GM12801 (cell line): ENCODE results near the gene MAP3K19.

ENCODE experiments used
- CTCF ChIP-seq: IDR thresholded peaks from one replicate; pipeline ENCODE4 v1.5.1; 2011; ENCODE audit warnings: control low read depth; ENCODE audit not compliant: insufficient read length; ENCODE audit errors: extremely low read depth

The MAP3K19 gene

GRCh38 chr2:134952608-134953007 lies 94.6 kb downstream of the MAP3K19 start:
- TF ChIP-seq CTCF, result no peak

GRCh38 chr2:134950886-134951285 lies 96.4 kb downstream of the MAP3K19 start:
- TF ChIP-seq CTCF, result no peak

DNA sequence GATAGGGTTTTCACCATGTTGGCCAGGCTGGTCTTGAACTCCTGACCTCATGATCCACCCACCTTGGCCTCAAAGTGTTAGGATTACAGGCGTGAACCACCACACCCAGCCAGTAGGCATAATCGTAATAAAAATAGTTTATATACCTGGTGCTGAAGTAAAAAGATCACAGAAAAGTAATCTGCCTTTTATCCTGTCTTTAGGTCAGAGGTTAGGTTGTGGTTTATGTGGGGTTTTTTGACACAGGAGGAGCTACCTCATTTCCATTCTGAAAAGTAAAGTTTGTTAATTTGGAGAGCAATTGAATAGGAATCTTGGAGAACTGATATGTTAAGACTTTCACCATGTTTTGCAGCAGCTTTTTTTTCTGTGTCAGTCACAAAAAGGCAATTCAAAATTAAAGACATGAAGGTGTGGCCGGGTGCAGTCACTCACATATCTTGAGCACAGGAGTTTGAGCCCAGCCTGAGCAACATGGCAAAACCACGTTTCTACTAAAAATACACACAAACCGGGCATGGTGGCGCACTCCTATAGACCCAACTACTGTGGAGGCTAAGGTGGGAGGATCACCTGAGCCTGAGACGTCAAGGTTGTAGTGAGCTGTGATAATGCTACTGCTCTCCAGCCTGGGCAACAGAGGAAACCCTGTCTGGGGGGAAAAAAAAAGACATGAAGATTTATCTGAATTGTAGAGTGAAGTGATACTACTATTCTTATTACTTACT lies 97.1 kb downstream of the MAP3K19 start:
- TF ChIP-seq CTCF, result no peak

DNA sequence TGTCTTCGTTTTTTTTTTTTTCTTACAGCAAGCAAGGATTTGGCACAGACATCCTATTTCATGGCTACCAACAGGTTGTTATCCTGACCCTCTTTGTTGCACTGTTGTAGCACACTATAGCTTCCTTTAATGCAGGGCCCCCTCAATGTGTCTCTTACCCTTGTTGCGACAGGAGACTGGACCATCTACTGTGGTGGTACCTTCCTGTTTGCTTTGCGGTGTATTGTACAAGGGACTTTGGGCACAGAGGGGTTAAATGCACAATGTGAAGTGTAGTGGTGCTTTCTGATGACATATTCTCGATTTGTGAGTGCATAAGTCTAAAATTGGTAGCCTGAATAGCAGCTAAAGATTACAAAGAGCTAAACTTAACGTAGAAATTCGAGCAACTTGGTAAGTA lies 101.2 kb downstream of the MAP3K19 start:
- TF ChIP-seq CTCF, result no peak

GRCh38 chr2:134944975-134945374 lies 102.3 kb downstream of the MAP3K19 start:
- no peak for TF ChIP-seq CTCF

GRCh38 chr2:134943540-134943939 lies 103.7 kb downstream of the MAP3K19 start:
- no peak for TF ChIP-seq CTCF

GRCh38 chr2:134936691-134937090 lies 110.6 kb downstream of the MAP3K19 start:
- TF ChIP-seq CTCF, result no peak
